Activated naive CD4-positive, alpha-beta T cell treated with anti-CD3 and anti-CD28 coated beads for 36 hours (primary cell): ENCODE measurements around the gene LPGAT1. TPM values are rescaled to one million over a fixed set of nuclear protein-coding genes. Genes with fewer than 3 reads are reported as not detected.

ENCODE experiments used
- CTCF ChIA-PET: fragments of 350-600 bp; sonication (Branson Sonifier 250); formaldehyde crosslinking; loops from one replicate; lab custom pipeline; 2021; ENCODE audit warnings: antibody characterized with exemption; lab: Charles Lee
- DNase-seq: peaks from one replicate; pipeline ENCODE4 v3.0.0-alpha.2; 2020
- H3K27ac Mint-ChIP-seq: one replicate; pipeline ENCODE4 v1.8.0; 2021; ENCODE audit warnings: mild to moderate bottlenecking, mixed read lengths
- H3K27me3 Mint-ChIP-seq: one replicate; pipeline ENCODE4 v1.8.0; 2021; ENCODE audit warnings: low read depth, mixed read lengths
- H3K36me3 Mint-ChIP-seq: one replicate; pipeline ENCODE4 v1.8.0; 2021; ENCODE audit warnings: low read depth, mixed read lengths
- H3K4me1 Mint-ChIP-seq: one replicate; pipeline ENCODE4 v1.8.0; 2021; ENCODE audit warnings: low read depth, mixed read lengths
- H3K4me3 Mint-ChIP-seq: one replicate; pipeline ENCODE4 v1.8.0; 2021; ENCODE audit warnings: mild to moderate bottlenecking, moderate library complexity, mixed read lengths
- H3K9me3 Mint-ChIP-seq: one replicate; pipeline ENCODE4 v1.8.0; 2021; ENCODE audit warnings: mixed read lengths
- intact Hi-C: fragments of 100-400 bp; cut with micrococcal nuclease; formaldehyde crosslinking; loops from one replicate; pipeline ENCODE4 v1.15.1; 2023
- total RNA-seq, 2 experiments: library from RNA; stranded (reverse); gene quantifications; one replicate each; pipeline ENCODE4 v1.2.3, GENCODE V29; 2021

Gene LPGAT1
- total RNA-seq, 2 experiments from 2014 or later = 18.6 to 21.7 TPM

DNA sequence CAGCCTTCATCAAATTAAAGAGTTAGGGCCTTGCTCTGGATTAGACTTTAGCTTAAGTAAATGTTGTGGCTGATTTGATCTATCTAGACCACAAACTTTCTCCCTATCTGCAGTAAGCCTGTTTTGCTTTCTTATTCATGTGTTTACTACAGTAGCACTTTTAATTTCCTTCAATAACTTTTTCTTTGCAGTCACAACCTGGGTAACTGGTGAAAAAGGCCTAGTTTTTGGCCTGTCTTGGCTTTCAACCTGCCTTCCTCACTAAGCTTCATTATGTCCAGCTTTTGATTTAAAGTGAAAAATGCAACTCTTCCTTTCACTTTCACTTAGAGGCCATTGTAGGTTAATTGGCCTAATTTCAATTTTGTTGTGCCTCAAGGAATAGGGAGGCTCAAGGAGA lies 12.5 kb upstream of the LPGAT1 start:
- intact Hi-C loops = no loop called here
- CTCF ChIA-PET = interaction anchor here (1.0 to 1.2 kb wide), 2 partner anchors 11 to 21 kb away, joined by 3 read pairs; no protein-coding TSS in a partner anchor
- no peak overlapping the region for H3K4me3 Mint-ChIP-seq
- H3K36me3 Mint-ChIP-seq = no peaks in the 10 kb centered on the region
- no peaks in the 10 kb centered on the region for H3K27me3 Mint-ChIP-seq
- H3K27ac Mint-ChIP-seq = no peak overlapping the region
- H3K4me1 Mint-ChIP-seq = peaks cover 26% of the 10 kb centered on the region
- no peak for DNase-seq
- no peaks in the 10 kb centered on the region for H3K9me3 Mint-ChIP-seq

GRCh38 chr1:211842518-211842917 lies 12.0 kb upstream of the LPGAT1 start:
- H3K4me3 Mint-ChIP-seq = no peak overlapping the region
- DNase-seq = no peak
- no peaks in the 10 kb centered on the region for H3K9me3 Mint-ChIP-seq
- CTCF ChIA-PET = interaction anchor here (1.0 to 1.5 kb wide), 3 partner anchors 11 to 144 kb away, joined by 3 to 6 read pairs (median 3); no protein-coding TSS in a partner anchor
- H3K4me1 Mint-ChIP-seq = peaks cover 26% of the 10 kb centered on the region
- no peaks in the 10 kb centered on the region for H3K36me3 Mint-ChIP-seq
- intact Hi-C loops = no loop called here
- no peak overlapping the region for H3K27ac Mint-ChIP-seq
- no peaks in the 10 kb centered on the region for H3K27me3 Mint-ChIP-seq

- Mint-ChIP-seq H3K4me1 (peaks cover 32% of the 10 kb centered on the region), H3K4me3 (no peak overlapping the region), H3K36me3 (no peaks in the 10 kb centered on the region), H3K27ac (no peak overlapping the region), H3K9me3 (no peaks in the 10 kb centered on the region), H3K27me3 (no peaks in the 10 kb centered on the region)
- intact Hi-C loops = loop anchor here (10.0 kb wide), 1 partner anchor 526 kb away; no protein-coding TSS in a partner anchor
- DNase-seq = no peak
- CTCF ChIA-PET = interaction anchor here (1.4 kb wide), 1 partner anchor 141 kb away, joined by 4 read pairs; no protein-coding TSS in a partner anchor
Measured at GRCh38 chr1:211839106-211839505, 8.5 kb upstream of the LPGAT1 start.

GRCh38 chr1:211833174-211833820 lies 2.7 kb upstream of the LPGAT1 start:
- Mint-ChIP-seq H3K4me3 (no peak overlapping the region), H3K36me3 (no peaks in the 10 kb centered on the region), H3K27me3 (no peaks in the 10 kb centered on the region), H3K27ac (no peak overlapping the region), H3K9me3 (no peaks in the 10 kb centered on the region), H3K4me1 (peaks cover 47% of the 10 kb centered on the region)
- CTCF ChIA-PET = interaction anchor here (0.6 to 1.1 kb wide), 3 partner anchors 134 to 202 kb away, joined by 3 read pairs; partner anchors contain the start of genes DTL and INTS7
- intact Hi-C loops = loop anchor here (1.0 to 10.0 kb wide), 6 partner anchors 102 to 579 kb away; partner anchors contain the start of genes PACC1 and SLC30A1
- peak; percentile 72 for DNase-seq

DNA sequence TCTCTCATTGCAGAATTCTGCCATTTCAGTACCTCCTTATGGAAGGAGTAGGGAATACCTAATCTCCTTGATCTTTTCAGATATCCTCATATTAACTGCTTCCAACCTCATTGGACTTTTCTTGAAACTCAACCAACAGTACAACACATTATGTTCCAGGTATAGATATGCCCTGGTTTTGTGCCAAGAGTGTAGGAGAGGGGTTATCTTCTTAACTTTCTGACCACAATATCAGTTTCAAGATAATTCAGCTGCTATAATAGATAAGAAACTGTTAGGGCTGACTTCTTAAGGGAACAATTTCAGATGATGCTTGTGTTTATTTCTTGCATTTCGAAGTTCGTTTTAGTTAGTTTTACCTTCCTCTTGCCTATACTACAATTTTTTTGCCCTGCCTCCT lies 2.1 kb upstream of the LPGAT1 start:
- CTCF ChIA-PET = interaction anchor here (0.9 to 1.0 kb wide), 2 partner anchors 133 to 135 kb away, joined by 3 to 4 read pairs; no protein-coding TSS in a partner anchor

DNA sequence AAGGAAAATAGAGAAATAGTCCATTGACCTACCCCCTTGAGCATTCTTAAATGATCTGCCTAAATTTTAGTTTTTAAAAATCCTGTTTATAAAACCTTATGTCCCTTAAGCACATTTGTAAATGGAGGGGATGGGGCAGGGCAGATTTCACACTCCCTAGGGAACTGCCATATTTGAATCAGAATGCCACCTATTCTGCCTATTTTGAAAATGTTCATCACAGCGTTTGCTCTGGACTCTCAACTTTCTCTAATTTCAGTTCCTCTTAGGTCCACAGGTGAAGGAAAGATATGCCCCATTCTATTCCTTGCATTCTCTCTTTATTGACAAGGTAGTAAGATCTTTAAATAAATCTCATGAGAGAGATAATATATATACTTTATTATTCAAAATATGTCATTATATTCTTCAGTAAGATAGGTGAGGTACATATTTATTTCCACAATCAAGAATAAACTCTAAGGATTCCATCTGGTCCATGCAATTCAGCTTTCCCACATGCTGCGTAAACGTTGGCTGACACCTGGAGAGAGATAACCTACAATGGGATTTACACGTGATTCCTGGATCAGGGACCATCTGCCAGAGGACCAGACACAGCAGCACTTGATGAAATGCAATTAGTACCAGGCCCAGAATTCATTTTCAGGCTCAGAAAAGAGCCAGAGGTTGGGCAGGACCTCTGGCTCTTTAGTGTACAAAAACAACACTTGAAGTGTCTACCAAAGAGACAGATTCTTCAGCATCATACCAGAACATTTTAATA lies 1.2 kb upstream of the LPGAT1 start:
- no peak for DNase-seq
- CTCF ChIA-PET = interaction anchor here (0.5 to 1.0 kb wide), 2 partner anchors 11 to 134 kb away, joined by 3 to 4 read pairs; no protein-coding TSS in a partner anchor
- H3K9me3 Mint-ChIP-seq = no peaks in the 10 kb centered on the region
- no peaks in the 10 kb centered on the region for H3K27me3 Mint-ChIP-seq
- no peak overlapping the region for H3K27ac Mint-ChIP-seq
- intact Hi-C loops = loop anchor here (2.0 to 10.0 kb wide), 6 partner anchors 203 to 581 kb away; partner anchors contain the start of genes DTL, INTS7, PACC1 and PPP2R5A
- H3K4me3 Mint-ChIP-seq = peak overlapping the region; percentile 79
- no peaks in the 10 kb centered on the region for H3K36me3 Mint-ChIP-seq
- H3K4me1 Mint-ChIP-seq = peaks cover 47% of the 10 kb centered on the region

More for the DNA sequence above, 2.1 kb upstream of the LPGAT1 start:
- Mint-ChIP-seq H3K4me1 (peaks cover 47% of the 10 kb centered on the region), H3K36me3 (no peaks in the 10 kb centered on the region), H3K4me3 (no peak overlapping the region), H3K27me3 (no peaks in the 10 kb centered on the region), H3K9me3 (no peaks in the 10 kb centered on the region), H3K27ac (no peak overlapping the region)
- DNase-seq = no peak
- intact Hi-C loops = loop anchor here (1.0 to 10.0 kb wide), 6 partner anchors 103 to 580 kb away; partner anchors contain the start of genes PACC1 and SLC30A1

DNA sequence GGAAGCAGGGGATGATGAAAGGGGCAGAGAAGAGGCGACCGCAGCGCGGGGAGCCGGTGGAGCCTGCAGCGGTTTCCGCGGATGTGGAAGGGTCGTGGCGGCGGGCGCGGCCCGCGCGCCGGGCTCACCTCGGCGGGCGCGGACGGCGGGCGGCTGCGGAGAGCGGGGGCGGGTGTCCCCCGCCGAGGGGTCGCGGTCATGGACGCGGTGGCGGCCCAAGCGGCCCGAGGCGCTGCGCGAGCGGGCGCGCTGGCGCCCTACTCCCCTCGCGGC lies 572 bp downstream of the LPGAT1 start:
- Mint-ChIP-seq H3K36me3 (no peaks in the 10 kb centered on the region), H3K27ac (peak overlapping the region; percentile 75), H3K27me3 (no peaks in the 10 kb centered on the region), H3K9me3 (no peaks in the 10 kb centered on the region), H3K4me3 (peak overlapping the region; percentile 82), H3K4me1 (peaks cover 47% of the 10 kb centered on the region)
- CTCF ChIA-PET = no interaction called here
- DNase-seq = peak; percentile 27
- intact Hi-C loops = loop anchor here (1.0 to 10.0 kb wide), 8 partner anchors 132 to 582 kb away; partner anchors contain the start of genes DTL, INTS7, PACC1 and PPP2R5A

DNA sequence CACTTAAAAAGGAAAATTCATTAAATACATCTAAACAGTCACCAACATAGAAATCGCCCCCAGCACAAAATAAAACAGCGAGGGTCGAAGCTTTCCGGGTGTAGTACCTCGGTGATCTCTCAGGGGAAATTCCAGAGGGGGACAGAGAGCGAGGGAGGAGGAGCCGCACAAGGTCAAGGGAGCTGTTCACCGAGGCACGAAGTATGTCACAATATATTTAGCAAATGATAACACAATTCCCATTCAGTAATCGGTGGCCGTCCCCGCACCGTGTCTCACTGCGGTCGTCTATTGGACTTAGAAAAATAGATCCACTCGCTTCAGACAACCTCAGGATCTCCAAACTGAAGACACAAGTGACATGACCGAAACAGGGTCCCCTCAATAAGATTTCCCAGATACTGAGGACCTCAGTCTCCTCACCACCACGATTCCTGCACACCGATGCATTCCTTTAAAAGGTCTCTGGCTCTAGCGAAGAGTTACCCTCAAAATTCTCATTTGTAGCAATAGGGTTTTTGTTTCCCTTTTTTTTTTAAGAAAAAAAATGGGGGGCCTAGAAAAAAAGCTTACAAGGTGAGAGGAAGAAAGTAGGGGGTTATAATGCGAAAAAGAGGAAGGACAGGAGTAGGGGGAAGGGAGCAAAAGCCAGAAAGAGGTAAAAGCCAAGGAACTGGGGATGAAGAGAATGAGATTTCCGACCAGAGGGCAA lies 1.1 kb downstream of the LPGAT1 start:
- no peaks in the 10 kb centered on the region for H3K36me3 Mint-ChIP-seq
- H3K4me3 Mint-ChIP-seq = peak overlapping the region; percentile 82
- intact Hi-C loops = loop anchor here (1.0 to 10.0 kb wide), 8 partner anchors 131 to 583 kb away; partner anchors contain the start of genes DTL, INTS7, PACC1 and PPP2R5A
- peaks cover 46% of the 10 kb centered on the region for H3K4me1 Mint-ChIP-seq
- CTCF ChIA-PET = interaction anchor here (0.8 to 4.3 kb wide), 4 partner anchors 131 to 626 kb away, joined by 3 to 26 read pairs (median 5); partner anchors contain the start of genes DTL and INTS7
- no peaks in the 10 kb centered on the region for H3K9me3 Mint-ChIP-seq
- no peak for DNase-seq
- H3K27ac Mint-ChIP-seq = peak overlapping the region; percentile 75
- no peaks in the 10 kb centered on the region for H3K27me3 Mint-ChIP-seq

- intact Hi-C loops = no loop called here
Measured at GRCh38 chr1:211828584-211829342, 1.8 kb downstream of the LPGAT1 start.

DNA sequence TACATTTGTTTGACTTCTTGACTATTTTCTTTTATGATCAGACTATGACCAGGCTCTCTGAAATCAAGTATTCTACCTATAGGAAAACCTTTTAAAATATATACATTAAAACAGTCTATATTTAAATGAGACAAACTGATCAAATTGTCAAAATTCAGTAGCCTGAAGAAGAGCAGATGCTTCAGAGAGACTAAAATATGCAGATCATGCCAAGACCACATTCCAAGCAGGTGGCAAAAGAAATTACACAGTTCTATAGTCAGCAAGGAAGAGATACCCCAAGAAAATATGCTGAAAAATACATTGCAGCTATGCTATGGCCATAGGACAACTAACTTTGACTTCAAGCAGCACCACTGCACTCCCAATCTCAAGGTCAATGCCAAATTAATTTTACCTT lies 3.5 kb downstream of the LPGAT1 start:
- peaks cover 1% of the 10 kb centered on the region for H3K36me3 Mint-ChIP-seq
- no peak overlapping the region for H3K4me3 Mint-ChIP-seq
- no peaks in the 10 kb centered on the region for H3K27me3 Mint-ChIP-seq
- intact Hi-C loops = no loop called here
- H3K9me3 Mint-ChIP-seq = no peaks in the 10 kb centered on the region
- H3K4me1 Mint-ChIP-seq = peaks cover 25% of the 10 kb centered on the region
- no peak overlapping the region for H3K27ac Mint-ChIP-seq
- no peak for DNase-seq
- CTCF ChIA-PET = interaction anchor here (0.6 to 4.3 kb wide), 4 partner anchors 14 to 1041 kb away, joined by 3 to 26 read pairs (median 4); no protein-coding TSS in a partner anchor

More at GRCh38 chr1:211828584-211829342, 1.8 kb downstream of the LPGAT1 start:
- no peak overlapping the region for H3K27ac Mint-ChIP-seq
- CTCF ChIA-PET = interaction anchor here (0.7 to 4.3 kb wide), 6 partner anchors 131 to 627 kb away, joined by 3 to 26 read pairs (median 3); partner anchors contain the start of genes DTL, INTS7 and NEK2
- no peak for DNase-seq
- peak overlapping the region; percentile 82 for H3K4me3 Mint-ChIP-seq
- peaks cover 38% of the 10 kb centered on the region for H3K4me1 Mint-ChIP-seq
- H3K36me3 Mint-ChIP-seq = no peaks in the 10 kb centered on the region
- no peaks in the 10 kb centered on the region for H3K9me3 Mint-ChIP-seq
- no peaks in the 10 kb centered on the region for H3K27me3 Mint-ChIP-seq

- Mint-ChIP-seq H3K9me3 (no peaks in the 10 kb centered on the region), H3K27ac (no peak overlapping the region)
- CTCF ChIA-PET = interaction anchor here (4.3 kb wide), 1 partner anchor 128 kb away, joined by 26 read pairs; no protein-coding TSS in a partner anchor
Measured at GRCh38 chr1:211825980-211826379, 4.6 kb downstream of the LPGAT1 start.

More at GRCh38 chr1:211825980-211826379, 4.6 kb downstream of the LPGAT1 start:
- no peaks in the 10 kb centered on the region for H3K27me3 Mint-ChIP-seq
- no peak overlapping the region for H3K4me3 Mint-ChIP-seq
- DNase-seq = no peak
- intact Hi-C loops = no loop called here
- peaks cover 18% of the 10 kb centered on the region for H3K4me1 Mint-ChIP-seq
- peaks cover 1% of the 10 kb centered on the region for H3K36me3 Mint-ChIP-seq
